ENCODE measurements around the gene TLE2.

- TF ChIP-seq CTCF (IDR thresholded peaks at IDR 0.05; ENCODE audit: low read length) (no peak), EZH2 (optimal IDR thresholded peaks at IDR 0.05; ENCODE audit: low read depth, low read length) (no peak)
These were observed 55.9 kb downstream of the TLE2 start for GRCh38 chr19:2973229-2973628.
